GM12891 (cell line): ENCODE measurements around the gene NEDD8.

ENCODE experiments used
- PAX5 ChIP-seq: IDR thresholded peaks from 2 replicates; pipeline ENCODE4 v1.6.1; 2011; ENCODE audit warnings: low read length, moderate library complexity, mild to moderate bottlenecking; ENCODE audit not compliant: insufficient read depth, severe bottlenecking
- POLR2A ChIP-seq: IDR thresholded peaks from 2 replicates; pipeline ENCODE4 v1.6.1; 2011; ENCODE audit warnings: low read depth, low read length, control low read depth
- POLR2AphosphoS5 ChIP-seq: IDR thresholded peaks from 2 replicates; pipeline ENCODE4 v1.6.1; 2011; ENCODE audit warnings: low read depth, low read length, control low read depth
- POU2F2 ChIP-seq: IDR thresholded peaks from 2 replicates; pipeline ENCODE4 v1.6.1; 2011; ENCODE audit warnings: low read depth, mild to moderate bottlenecking, control low read depth, low read length, moderate library complexity
- SPI1 ChIP-seq: IDR thresholded peaks from 2 replicates; pipeline ENCODE4 v1.6.1; 2011; ENCODE audit warnings: low read depth, low read length, control low read depth
- TAF1 ChIP-seq: IDR thresholded peaks from 2 replicates; pipeline ENCODE4 v1.6.1; 2011; ENCODE audit warnings: low read depth, low read length, control low read depth

DNA sequence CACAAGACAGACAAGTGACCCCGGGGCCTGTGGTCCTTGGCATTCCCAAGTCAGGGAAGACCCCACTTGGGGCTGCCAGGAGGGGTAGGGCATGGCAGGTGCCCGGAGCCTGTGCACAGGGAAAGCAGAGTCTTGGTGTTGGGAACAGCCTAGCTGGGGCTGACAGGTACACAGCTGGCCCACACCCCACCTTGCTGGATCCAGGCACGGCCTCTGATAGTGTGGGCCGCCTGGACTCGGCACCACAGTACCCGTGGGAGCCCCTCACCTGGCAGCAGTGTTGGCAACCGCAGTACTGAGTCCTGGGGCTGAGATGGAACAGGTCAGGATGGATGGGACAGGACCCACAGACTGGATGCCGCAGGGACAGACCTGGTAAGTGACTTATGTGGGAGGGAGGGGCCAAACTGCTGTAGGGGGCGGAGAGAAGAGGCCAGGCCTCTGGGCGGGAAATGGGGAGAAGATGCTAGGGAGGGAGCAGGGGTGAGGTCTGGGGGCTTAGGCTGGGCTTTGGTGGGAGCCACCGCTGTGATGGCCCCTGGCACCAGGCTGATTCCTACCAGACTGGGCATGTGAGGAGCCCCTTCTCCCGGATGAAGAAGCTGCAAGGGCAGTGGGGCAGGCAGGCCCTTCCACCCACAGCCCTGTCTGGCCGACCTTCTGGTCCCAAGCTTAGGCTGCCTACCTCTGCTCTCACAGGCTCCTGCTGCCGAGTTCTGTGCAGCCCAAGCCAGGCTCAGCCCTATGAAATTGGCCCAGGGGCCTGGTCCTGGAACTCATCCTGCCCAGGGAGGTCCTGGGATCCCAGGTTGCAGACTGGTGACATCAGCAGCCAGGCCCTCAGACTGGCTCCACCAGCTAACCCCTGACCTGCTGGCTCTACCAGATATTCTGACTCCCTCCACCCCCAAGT lies 30.9 kb upstream of the NEDD8 start, which contains the start of gene TGM1:
- TF ChIP-seq POLR2AphosphoS5: no peak
- TF ChIP-seq POLR2A: no peak
- TF ChIP-seq TAF1: no peak
- TF ChIP-seq SPI1: no peak
- no peak for TF ChIP-seq PAX5
- TF ChIP-seq POU2F2: no peak
